HepG2 (cell line): Measurements from ENCODE around the gene KHNYN. TPM values are rescaled to one million over a fixed set of nuclear protein-coding genes. Genes with fewer than 3 reads are reported as not detected.

Source experiments
- ATAC-seq: fragments of 200-7000 bp; cut with Tn5 transposase; 3 replicates; pipeline ENCODE4 v1.9.1; 2020; ENCODE audit warnings: mild to moderate bottlenecking, moderate library complexity
- BruUV-seq: library from RNA; stranded (reverse); fragments of 400-500 nt; replicated peaks from 2 replicates; lab custom pipeline; 2021; lab: Mats Ljungman, UMichigan
- CTCF ChIA-PET: fragments of 300-600 bp; formaldehyde crosslinking; extraction: SDS; loops from one replicate; lab custom pipeline; 2021; ENCODE audit warnings: low total read pairs, inconsistent platforms, low intra/inter-chr PET ratio; lab: Yijun Ruan, JAX
- POLR2A ChIA-PET: fragments of 350-600 bp; sonication (Branson Sonifier 250); formaldehyde crosslinking; loops from one replicate; lab custom pipeline; 2020; ENCODE audit warnings: antibody characterized with exemption, inconsistent platforms; lab: Yijun Ruan, JAX
- DNase-seq: peaks from one replicate; pipeline ENCODE4 v3.0.0-alpha.2; 2015; ENCODE audit warnings: low spot score
- FAIRE-seq: peaks from 3 replicates; lab custom pipeline; 2011; peaks lifted over from hg19 to GRCh38; lab: Jason Lieb, UNC
- H2AFZ ChIP-seq: one replicate; pipeline ENCODE4 v1.6.1; 2011; ENCODE audit warnings: low read length, inconsistent platforms
- H3K27ac ChIP-seq: fragments of 300-600 bp; 3 replicates; pipeline ENCODE4 v1.8.0; 2011; ENCODE audit warnings: mixed run types, mild to moderate bottlenecking, mixed read lengths, low read length, inconsistent platforms; ENCODE audit not compliant: insufficient read depth; ENCODE audit errors: extremely low read length
- H3K27me3 ChIP-seq, 2 experiments: fragments of 200-600 bp in 1 of 2; 2 replicates in 1 of 2; 3 replicates in 1 of 2; pipeline versions ENCODE4 v1.6.0 to v1.8.0; 2011; ENCODE audit warnings: low read length in 2 of 2, mild to moderate bottlenecking in 2 of 2, moderate library complexity in 2 of 2, inconsistent platforms in 1 of 2; ENCODE audit not compliant: insufficient read depth in 2 of 2, control insufficient read depth in 1 of 2
- H3K36me3 ChIP-seq, 2 experiments: fragments of 200-600 bp in 1 of 2; replicated peaks in 1 of 2; 2 replicates in 1 of 2; 3 replicates in 1 of 2; pipeline versions ENCODE4 v1.5.1 to v1.8.0; 2011; ENCODE audit warnings: low read length in 2 of 2, inconsistent platforms in 1 of 2; ENCODE audit not compliant: insufficient read depth in 2 of 2, control insufficient read depth in 1 of 2
- H3K4me1 ChIP-seq: 2 replicates; pipeline ENCODE4 v1.5.1; 2012; ENCODE audit warnings: low read length, inconsistent platforms; ENCODE audit not compliant: insufficient read depth
- H3K4me2 ChIP-seq: 2 replicates; pipeline ENCODE4 v1.6.0; 2011; ENCODE audit warnings: low read depth, low read length, inconsistent platforms
- H3K4me3 ChIP-seq, 3 experiments: fragments of 200-600 bp in 1 of 3; sonication (generic), shearing (Covaris generic) in 1 of 3; replicated peaks in 1 of 3; 2 replicates each; pipeline ENCODE4 v1.5.1; 2011 to 2016; ENCODE audit warnings: low read length in 3 of 3, inconsistent platforms in 2 of 3, low read depth in 2 of 3, mild to moderate bottlenecking in 2 of 3, control low read depth in 1 of 3, mixed read lengths in 1 of 3; ENCODE audit not compliant: insufficient read depth in 1 of 3
- H3K79me2 ChIP-seq: one replicate; pipeline ENCODE4 v1.6.1; 2011; ENCODE audit warnings: low read length, inconsistent platforms; ENCODE audit not compliant: insufficient read depth
- H3K9ac ChIP-seq: 2 replicates; pipeline ENCODE4 v1.6.0; 2011; ENCODE audit warnings: mild to moderate bottlenecking, low read depth, low read length, inconsistent platforms; ENCODE audit not compliant: insufficient read depth
- H3K9me3 ChIP-seq: 2 replicates; pipeline ENCODE4 v1.5.1; 2012; ENCODE audit warnings: mild to moderate bottlenecking, low read length
- H4K20me1 ChIP-seq: 2 replicates; pipeline ENCODE4 v1.6.0; 2011; ENCODE audit warnings: inconsistent platforms, mild to moderate bottlenecking, low read length, moderate library complexity; ENCODE audit not compliant: insufficient read depth
- GATAD1 ChIP-seq: IDR thresholded peaks from 2 replicates; pipeline ENCODE4 v1.6.1; 2016; ENCODE audit warnings: missing genetic modification reagents, missing compliant biosample characterization
- HOXA5 ChIP-seq: sonication (generic); formaldehyde crosslinking; IDR thresholded peaks from 2 replicates; pipeline ENCODE4 v1.4.0; 2020; ENCODE audit warnings: missing genetic modification reagents
- KDM1A ChIP-seq: IDR thresholded peaks from 2 replicates; pipeline ENCODE4 v1.6.1; 2016; ENCODE audit warnings: missing compliant biosample characterization
- MED1 ChIP-seq: sonication (generic); formaldehyde crosslinking; IDR thresholded peaks from 2 replicates; pipeline ENCODE4 v1.4.0; 2020; ENCODE audit warnings: missing genetic modification reagents
- RBM39 ChIP-seq: fragments of 200-400 bp; formaldehyde crosslinking; IDR thresholded peaks from one replicate; pipeline ENCODE4 v1.6.1; 2018; ENCODE audit warnings: antibody characterized with exemption, mild to moderate bottlenecking, low read depth, low read length; ENCODE audit not compliant: poor library complexity, severe bottlenecking
- ZBTB3 ChIP-seq: sonication (generic); formaldehyde crosslinking; IDR thresholded peaks from 2 replicates; pipeline ENCODE4 v1.4.0; 2020; ENCODE audit warnings: low read depth, mild to moderate bottlenecking, moderate library complexity, missing genetic modification reagents, borderline replicate concordance
- ZNF234 ChIP-seq: sonication (generic); formaldehyde crosslinking; conservative IDR thresholded peaks from 2 replicates; pipeline ENCODE4 v1.5.1; 2020; ENCODE audit warnings: mild to moderate bottlenecking, missing genetic modification reagents
- ZNF780A ChIP-seq: sonication (generic); formaldehyde crosslinking; IDR thresholded peaks from 2 replicates; pipeline ENCODE4 v1.8.0; 2022; ENCODE audit warnings: mild to moderate bottlenecking, missing genetic modification reagents, moderate library complexity
- ZSCAN12 ChIP-seq: sonication (generic); formaldehyde crosslinking; IDR thresholded peaks from 2 replicates; pipeline ENCODE4 v1.9.0; 2021; ENCODE audit warnings: mild to moderate bottlenecking, missing genetic modification reagents
- WGBS: methylation state at CpG from one replicate; pipeline ENCODE4 v1.1.6; 2017; ENCODE audit warnings: low lambda C conversion rate; 5-methylcytosine and 5-hydroxymethylcytosine counted together
- in situ Hi-C: cut with HindIII; loops from 2 replicates; pipeline ENCODE4 v1.10.0; 2017; ENCODE audit warnings: low pct_unique_long_range_greater_than_20kb; ENCODE audit not compliant: extremely low pct_ligation_motif_present
- intact Hi-C: fragments of 100-400 bp; cut with micrococcal nuclease; formaldehyde crosslinking; loops from one replicate; pipeline ENCODE4 v1.10.0; 2022; ENCODE audit not compliant: unreplicated experiment
- polyA plus RNA-seq, 8 experiments: library from polyadenylated mRNA; depleted of rRNA in 3 of 8; stranded (reverse) in 7 of 8; unstranded in 1 of 8; fragments of >200 nt; fragmentation: Illumina TruSeq in 4 of 8; extraction: Trizol in 4 of 8; gene quantifications; 2 replicates each; pipeline versions ENCODE4 v1.2.1 to v1.2.3, GENCODE V29; 2011 to 2016; ENCODE audit warnings: low read depth in 4 of 8, missing spikeins in 1 of 8, mixed read lengths in 1 of 8; ENCODE audit not compliant: insufficient read depth in 1 of 8
- total RNA-seq, 5 experiments: library from RNA; depleted of rRNA; stranded (reverse); fragments of >200 nt; fragmentation: Illumina TruSeq; extraction: Trizol; gene quantifications; 2 replicates each; pipeline ENCODE4 v1.2.3, GENCODE V29; 2016; ENCODE audit warnings: low read depth in 1 of 5
- TF ChIP-seq, protein P1 (sequence below): sonication (generic); formaldehyde crosslinking; IDR thresholded peaks from 2 replicates; pipeline ENCODE4 v1.8.1; 2023; ENCODE audit warnings: mild to moderate bottlenecking, missing genetic modification reagents
- TF ChIP-seq, protein P2 (sequence below): sonication (generic); formaldehyde crosslinking; IDR thresholded peaks from 2 replicates; pipeline ENCODE4 v1.4.0; 2020; ENCODE audit warnings: mild to moderate bottlenecking, missing genetic modification reagents
- TF ChIP-seq, protein P3 (sequence below), 2 experiments: sonication (generic) in 1 of 2; formaldehyde crosslinking in 1 of 2; IDR thresholded peaks; 2 replicates each; pipeline versions ENCODE4 v1.4.0 to v1.6.1; 2018 to 2020; ENCODE audit warnings: missing genetic modification reagents in 2 of 2, borderline replicate concordance in 1 of 2, low read depth in 1 of 2, mild to moderate bottlenecking in 1 of 2, missing biosample characterization in 1 of 2
- TF ChIP-seq, protein P4 (sequence below): sonication (generic); formaldehyde crosslinking; IDR thresholded peaks from 2 replicates; pipeline ENCODE4 v1.9.0; 2021; ENCODE audit warnings: missing genetic modification reagents, borderline replicate concordance

The KHNYN gene
- total and polyA plus RNA-seq, 2 of the 13 experiments (the other 11 are each of a cell fraction or from before 2014, with no cell fraction given) = 52.8 to 75.7 TPM

GRCh38 chr14:24426912-24427536 lies 2.7 kb upstream of the KHNYN start:
- H2AFZ ChIP-seq = no peak overlapping the region
- peak; percentile 84 for FAIRE-seq
- H3K9ac ChIP-seq = peak overlapping the region; percentile 14; the same call in 1 of the 2 replicates
- intact Hi-C loops (loop anchor here (1.0 to 2.0 kb wide), 2 partner anchors 15 to 16 kb away; partner anchors contain the start of gene SDR39U1), in situ Hi-C loops (no loop called here)
- H4K20me1 ChIP-seq = peaks cover 10% of the 10 kb centered on the region
- ChIA-PET CTCF (interaction anchor here (2.0 kb wide), 1 partner anchor 61 kb away, joined by 9 read pairs; no protein-coding TSS in a partner anchor), POLR2A (interaction anchor here (0.6 to 9.1 kb wide), 17 partner anchors 8 to 1708 kb away, joined by 3 to 242 read pairs (median 5); partner anchors contain the start of genes CIDEB, NYNRIN, PSME1 and RABGGTA)
- DNase-seq = peak; percentile 81
- H3K36me3 ChIP-seq = peaks cover 0 to 2% of the 10 kb centered on the region in 2 experiments; a peak in 1 of 5 replicates
- peak overlapping the region; percentile 82 for H3K4me2 ChIP-seq
- H3K9me3 ChIP-seq = no peaks in the 10 kb centered on the region
- WGBS = 3% methylated on average over 8 of the region's 8 CpGs
- BruUV-seq = no TSS peak
- H3K4me1 ChIP-seq = peaks cover 87% of the 10 kb centered on the region
- H3K27ac ChIP-seq = peak overlapping the region; percentile 53
- no peaks in the 10 kb centered on the region; a peak in 2 of 5 replicates for H3K27me3 ChIP-seq
- H3K79me2 ChIP-seq = peaks cover 6% of the 10 kb centered on the region
- ATAC-seq = peak; percentile 38
- peak overlapping the region; percentile 2 to 60 (median 31); a peak in 5 of 6 replicates for H3K4me3 ChIP-seq
- peak; percentile 58 for TF ChIP-seq GATAD1
- no peak for TF ChIP-seq HOXA5
- TF ChIP-seq ZBTB3 (CRISPR knock-in tag) = 0 out of 2 replicates have a peak, but pooled peaks have one; percentile 34
- TF ChIP-seq, protein P1, sequence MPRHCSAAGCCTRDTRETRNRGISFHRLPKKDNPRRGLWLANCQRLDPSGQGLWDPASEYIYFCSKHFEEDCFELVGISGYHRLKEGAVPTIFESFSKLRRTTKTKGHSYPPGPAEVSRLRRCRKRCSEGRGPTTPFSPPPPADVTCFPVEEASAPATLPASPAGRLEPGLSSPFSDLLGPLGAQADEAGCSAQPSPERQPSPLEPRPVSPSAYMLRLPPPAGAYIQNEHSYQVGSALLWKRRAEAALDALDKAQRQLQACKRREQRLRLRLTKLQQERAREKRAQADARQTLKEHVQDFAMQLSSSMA (CRISPR knock-in tag) = peak; percentile 72; the same call in 1 of the 2 replicates
- no peak for TF ChIP-seq ZNF234 (CRISPR knock-in tag)
- no peak for TF ChIP-seq ZSCAN12
- TF ChIP-seq, protein P2, sequence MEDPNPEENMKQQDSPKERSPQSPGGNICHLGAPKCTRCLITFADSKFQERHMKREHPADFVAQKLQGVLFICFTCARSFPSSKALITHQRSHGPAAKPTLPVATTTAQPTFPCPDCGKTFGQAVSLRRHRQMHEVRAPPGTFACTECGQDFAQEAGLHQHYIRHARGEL (CRISPR knock-in tag) = no peak
- TF ChIP-seq RBM39 = no peak
- TF ChIP-seq, protein P3, sequence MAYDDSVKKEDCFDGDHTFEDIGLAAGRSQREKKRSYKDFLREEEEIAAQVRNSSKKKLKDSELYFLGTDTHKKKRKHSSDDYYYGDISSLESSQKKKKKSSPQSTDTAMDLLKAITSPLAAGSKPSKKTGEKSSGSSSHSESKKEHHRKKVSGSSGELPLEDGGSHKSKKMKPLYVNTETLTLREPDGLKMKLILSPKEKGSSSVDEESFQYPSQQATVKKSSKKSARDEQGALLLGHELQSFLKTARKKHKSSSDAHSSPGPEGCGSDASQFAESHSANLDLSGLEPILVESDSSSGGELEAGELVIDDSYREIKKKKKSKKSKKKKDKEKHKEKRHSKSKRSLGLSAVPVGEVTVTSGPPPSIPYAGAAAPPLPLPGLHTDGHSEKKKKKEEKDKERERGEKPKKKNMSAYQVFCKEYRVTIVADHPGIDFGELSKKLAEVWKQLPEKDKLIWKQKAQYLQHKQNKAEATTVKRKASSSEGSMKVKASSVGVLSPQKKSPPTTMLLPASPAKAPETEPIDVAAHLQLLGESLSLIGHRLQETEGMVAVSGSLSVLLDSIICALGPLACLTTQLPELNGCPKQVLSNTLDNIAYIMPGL (CRISPR knock-in tag; IDR thresholded peaks at IDR 0.05; ENCODE audit: borderline replicate concordance in 1 of 2, low read depth in 1 of 2) = peak; percentile 45 to 74; a peak in 3 of 4 replicates
- TF ChIP-seq ZNF780A (CRISPR knock-in tag) = no peak
- peak; percentile 69; the same call in 1 of the 2 replicates for TF ChIP-seq KDM1A (CRISPR knock-in tag)
- TF ChIP-seq, protein P4, sequence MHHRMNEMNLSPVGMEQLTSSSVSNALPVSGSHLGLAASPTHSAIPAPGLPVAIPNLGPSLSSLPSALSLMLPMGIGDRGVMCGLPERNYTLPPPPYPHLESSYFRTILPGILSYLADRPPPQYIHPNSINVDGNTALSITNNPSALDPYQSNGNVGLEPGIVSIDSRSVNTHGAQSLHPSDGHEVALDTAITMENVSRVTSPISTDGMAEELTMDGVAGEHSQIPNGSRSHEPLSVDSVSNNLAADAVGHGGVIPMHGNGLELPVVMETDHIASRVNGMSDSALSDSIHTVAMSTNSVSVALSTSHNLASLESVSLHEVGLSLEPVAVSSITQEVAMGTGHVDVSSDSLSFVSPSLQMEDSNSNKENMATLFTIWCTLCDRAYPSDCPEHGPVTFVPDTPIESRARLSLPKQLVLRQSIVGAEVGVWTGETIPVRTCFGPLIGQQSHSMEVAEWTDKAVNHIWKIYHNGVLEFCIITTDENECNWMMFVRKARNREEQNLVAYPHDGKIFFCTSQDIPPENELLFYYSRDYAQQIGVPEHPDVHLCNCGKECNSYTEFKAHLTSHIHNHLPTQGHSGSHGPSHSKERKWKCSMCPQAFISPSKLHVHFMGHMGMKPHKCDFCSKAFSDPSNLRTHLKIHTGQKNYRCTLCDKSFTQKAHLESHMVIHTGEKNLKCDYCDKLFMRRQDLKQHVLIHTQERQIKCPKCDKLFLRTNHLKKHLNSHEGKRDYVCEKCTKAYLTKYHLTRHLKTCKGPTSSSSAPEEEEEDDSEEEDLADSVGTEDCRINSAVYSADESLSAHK = no peak
- peak; percentile 38; the same call in 1 of the 2 replicates for TF ChIP-seq MED1
